Measurements from ENCODE around the gene TOLLIP. TPM values are rescaled to one million over a fixed set of nuclear protein-coding genes. Genes with fewer than 3 reads are reported as not detected.

The TOLLIP gene
- total RNA-seq, 2 donors from 2014 or later, result 72.8 to 161 TPM

GRCh38 chr11:1278766-1279673 lies 30.4 kb downstream of the TOLLIP start:
- Histone ChIP-seq H3K36me3 (peaks cover 8 to 20% of the 10 kb centered on the region in 2 donors), H3K27me3 (replicated peaks; ENCODE audit: insufficient read depth) (no peaks in the 10 kb centered on the region), H3K9me3 (no peaks in the 10 kb centered on the region), H3K4me1 (replicated peaks) (no peaks in the 10 kb centered on the region), H3K27ac (no peak overlapping the region), H3K4me3 (no peak overlapping the region)
- no peak for TF ChIP-seq POLR2A (IDR thresholded peaks at IDR 0.05)
- intact Hi-C loops (cut with DNase I), result no loop called here
- no peak for DNase-seq (ENCODE audit: low spot score)
- WGBS, result 95% methylated on average over 39 of the region's 40 CpGs

- Histone ChIP-seq H3K4me3 (no peak overlapping the region), H3K9me3 (no peaks in the 10 kb centered on the region), H3K27ac (no peak overlapping the region), H3K4me1 (replicated peaks) (no peaks in the 10 kb centered on the region), H3K27me3 (replicated peaks; ENCODE audit: insufficient read depth) (no peaks in the 10 kb centered on the region), H3K36me3 (peaks cover 5 to 20% of the 10 kb centered on the region in 2 donors)
- TF ChIP-seq POLR2AphosphoS5 (IDR thresholded peaks at IDR 0.05) (no peak), POLR2A (IDR thresholded peaks at IDR 0.05) (no peak), CTCF (IDR thresholded peaks at IDR 0.05) (no peak)
- no peak for DNase-seq (ENCODE audit: low spot score)
- WGBS, result 90% methylated on average over 26 of the region's 27 CpGs
- intact Hi-C loops (cut with DNase I), result no loop called here
These were observed 31.4 kb downstream of the TOLLIP start for GRCh38 chr11:1277936-1278512.

GRCh38 chr11:1276866-1277615 lies 32.4 kb downstream of the TOLLIP start:
- Histone ChIP-seq H3K9me3 (no peaks in the 10 kb centered on the region), H3K27ac (no peak overlapping the region), H3K4me3 (no peak overlapping the region), H3K27me3 (replicated peaks; ENCODE audit: insufficient read depth) (no peaks in the 10 kb centered on the region), H3K4me1 (replicated peaks) (no peaks in the 10 kb centered on the region), H3K36me3 (peaks cover 5 to 20% of the 10 kb centered on the region in 2 donors)
- no peak for TF ChIP-seq CTCF (IDR thresholded peaks at IDR 0.05)
- TF ChIP-seq POLR2AphosphoS5 (IDR thresholded peaks at IDR 0.05), result no peak
- no peak for TF ChIP-seq POLR2A (IDR thresholded peaks at IDR 0.05)
- 91% methylated on average over 37 of the region's 37 CpGs for WGBS
- intact Hi-C loops (cut with DNase I), result no loop called here
- DNase-seq (ENCODE audit: low spot score), result no peak

- WGBS, result 70% methylated on average over 30 of the region's 32 CpGs
- no peak overlapping the region for H3K4me3 ChIP-seq
- intact Hi-C loops (cut with DNase I), result no loop called here
- no peak for DNase-seq (ENCODE audit: low spot score)
- no peak for TF ChIP-seq POLR2A (IDR thresholded peaks at IDR 0.05)
- no peak for TF ChIP-seq POLR2AphosphoS5 (IDR thresholded peaks at IDR 0.05)
- TF ChIP-seq CTCF (IDR thresholded peaks at IDR 0.05), result no peak
- H3K27ac ChIP-seq, result no peak overlapping the region
- no peaks in the 10 kb centered on the region for H3K9me3 ChIP-seq
- H3K36me3 ChIP-seq, result peaks cover 5 to 14% of the 10 kb centered on the region in 2 donors
- no peaks in the 10 kb centered on the region for H3K27me3 ChIP-seq (replicated peaks; ENCODE audit: insufficient read depth)
- no peaks in the 10 kb centered on the region for H3K4me1 ChIP-seq (replicated peaks)
These were observed 33.2 kb downstream of the TOLLIP start for GRCh38 chr11:1276041-1276790.
